ENCODE measurements around the gene TFCP2.

DNA sequence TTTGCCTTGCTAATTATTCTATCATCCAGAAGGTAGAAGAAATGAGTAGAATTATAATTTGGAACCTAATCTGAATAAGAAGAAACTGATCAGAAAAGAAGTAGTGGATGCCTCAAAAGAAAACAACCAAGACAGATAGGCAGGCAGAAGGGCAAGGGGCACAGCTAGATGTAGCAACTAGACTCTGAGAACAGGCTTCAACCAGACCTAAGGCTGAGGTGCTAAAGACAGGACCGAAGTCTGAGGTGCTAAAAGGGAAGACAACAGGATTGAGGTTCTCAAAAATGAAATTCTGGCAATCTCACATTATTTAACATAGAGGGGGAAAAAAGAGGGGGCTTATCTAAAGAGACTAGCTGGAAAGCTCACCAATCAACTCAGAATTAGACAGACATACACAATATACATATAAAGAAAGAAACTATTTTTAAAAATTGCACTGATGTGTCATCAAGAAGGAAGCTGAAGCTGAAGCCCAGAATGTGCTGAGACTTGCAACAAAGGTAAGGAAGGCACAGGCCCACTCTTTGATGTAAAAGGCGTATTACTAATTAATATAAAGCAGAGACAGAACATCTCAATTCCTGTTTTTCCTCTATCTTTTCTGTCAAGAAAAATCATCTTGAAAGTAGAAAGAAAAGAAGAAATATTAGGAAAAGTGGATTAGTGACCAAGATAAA lies 45.7 kb downstream of the TFCP2 start:
- TF ChIP-seq, protein P1, sequence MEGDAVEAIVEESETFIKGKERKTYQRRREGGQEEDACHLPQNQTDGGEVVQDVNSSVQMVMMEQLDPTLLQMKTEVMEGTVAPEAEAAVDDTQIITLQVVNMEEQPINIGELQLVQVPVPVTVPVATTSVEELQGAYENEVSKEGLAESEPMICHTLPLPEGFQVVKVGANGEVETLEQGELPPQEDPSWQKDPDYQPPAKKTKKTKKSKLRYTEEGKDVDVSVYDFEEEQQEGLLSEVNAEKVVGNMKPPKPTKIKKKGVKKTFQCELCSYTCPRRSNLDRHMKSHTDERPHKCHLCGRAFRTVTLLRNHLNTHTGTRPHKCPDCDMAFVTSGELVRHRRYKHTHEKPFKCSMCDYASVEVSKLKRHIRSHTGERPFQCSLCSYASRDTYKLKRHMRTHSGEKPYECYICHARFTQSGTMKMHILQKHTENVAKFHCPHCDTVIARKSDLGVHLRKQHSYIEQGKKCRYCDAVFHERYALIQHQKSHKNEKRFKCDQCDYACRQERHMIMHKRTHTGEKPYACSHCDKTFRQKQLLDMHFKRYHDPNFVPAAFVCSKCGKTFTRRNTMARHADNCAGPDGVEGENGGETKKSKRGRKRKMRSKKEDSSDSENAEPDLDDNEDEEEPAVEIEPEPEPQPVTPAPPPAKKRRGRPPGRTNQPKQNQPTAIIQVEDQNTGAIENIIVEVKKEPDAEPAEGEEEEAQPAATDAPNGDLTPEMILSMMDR (IDR thresholded peaks at IDR 0.05; ENCODE audit: low read depth, low read length): no peak
- no peak for TF ChIP-seq EZH2phosphoT487 (IDR thresholded peaks at IDR 0.05; ENCODE audit: low read depth)
